ENCODE data around the gene CFAP157. TPM values are rescaled to one million over a fixed set of nuclear protein-coding genes. Genes with fewer than 3 reads are reported as not detected.

The CFAP157 gene
- polyA plus RNA-seq, 1 experiment, result not detected

- ChIA-PET POLR2A (no interaction called here), CTCF (interaction anchor here (0.7 to 2.4 kb wide), 3 partner anchors 17 to 290 kb away, joined by 3 to 12 read pairs (median 7); partner anchors contain the start of gene TOR2A)
- Histone ChIP-seq H3K4me3 (ENCODE audit: low read depth, low read length) (no peak overlapping the region), H3K27me3 (ENCODE audit: control insufficient read depth, insufficient read depth, low read length) (no peaks in the 10 kb centered on the region), H3K36me3 (ENCODE audit: control insufficient read depth, insufficient read depth, low read length) (peaks cover 10% of the 10 kb centered on the region)
- TF ChIP-seq CTCF (IDR thresholded peaks at IDR 0.05; ENCODE audit: insufficient read depth, low read depth, low read length), result 0 out of 2 replicates have a peak, but pooled peaks have one; percentile 6
- no peak for DNase-seq (ENCODE audit: low read depth)
Measured at GRCh38 chr9:127684576-127684975, 22.2 kb upstream of the CFAP157 start.

GRCh38 chr9:127686461-127687393 is 20.1 kb upstream of the CFAP157 start:
- ChIA-PET POLR2A (no interaction called here), CTCF (interaction anchor here (1.4 kb wide), 2 partner anchors 9 to 79 kb away, joined by 3 read pairs; no protein-coding TSS in a partner anchor)
- no peak for TF ChIP-seq CTCF (IDR thresholded peaks at IDR 0.05; ENCODE audit: insufficient read depth, low read depth, low read length)
- DNase-seq (ENCODE audit: low read depth), result no peak
- no peak overlapping the region for H3K4me3 ChIP-seq (ENCODE audit: low read depth, low read length)
- no peaks in the 10 kb centered on the region for H3K27me3 ChIP-seq (ENCODE audit: control insufficient read depth, insufficient read depth, low read length)
- peaks cover 9% of the 10 kb centered on the region for H3K36me3 ChIP-seq (ENCODE audit: control insufficient read depth, insufficient read depth, low read length)

GRCh38 chr9:127689329-127690000 is 17.3 kb upstream of the CFAP157 start:
- TF ChIP-seq CTCF (IDR thresholded peaks at IDR 0.05; ENCODE audit: insufficient read depth, low read depth, low read length), result no peak
- CTCF ChIA-PET, result no interaction called here
- peaks cover 6% of the 10 kb centered on the region; the same call in 1 of the 2 replicates for H3K36me3 ChIP-seq (ENCODE audit: control insufficient read depth, insufficient read depth, low read length)
- no peak for DNase-seq (ENCODE audit: low read depth)
- no peak overlapping the region for H3K4me3 ChIP-seq (ENCODE audit: low read depth, low read length)
- H3K27me3 ChIP-seq (ENCODE audit: control insufficient read depth, insufficient read depth, low read length), result no peaks in the 10 kb centered on the region
- POLR2A ChIA-PET, result no interaction called here

GRCh38 chr9:127690735-127691134 is 16.1 kb upstream of the CFAP157 start:
- ChIA-PET POLR2A (no interaction called here), CTCF (interaction anchor here (1.0 to 1.2 kb wide), 2 partner anchors 10 to 13 kb away, joined by 3 to 4 read pairs; no protein-coding TSS in a partner anchor)
- DNase-seq (ENCODE audit: low read depth), result no peak
- Histone ChIP-seq H3K36me3 (ENCODE audit: control insufficient read depth, insufficient read depth, low read length) (peaks cover 6% of the 10 kb centered on the region; the same call in 1 of the 2 replicates), H3K4me3 (ENCODE audit: low read depth, low read length) (no peak overlapping the region), H3K27me3 (ENCODE audit: control insufficient read depth, insufficient read depth, low read length) (no peaks in the 10 kb centered on the region)
- no peak for TF ChIP-seq CTCF (IDR thresholded peaks at IDR 0.05; ENCODE audit: insufficient read depth, low read depth, low read length)

GRCh38 chr9:127692071-127692470 is 14.7 kb upstream of the CFAP157 start:
- no peak for TF ChIP-seq CTCF (IDR thresholded peaks at IDR 0.05; ENCODE audit: insufficient read depth, low read depth, low read length)
- CTCF ChIA-PET, result interaction anchor here (1.2 to 1.8 kb wide), 2 partner anchors 11 to 12 kb away, joined by 3 to 6 read pairs; no protein-coding TSS in a partner anchor
- POLR2A ChIA-PET, result no interaction called here
- DNase-seq (ENCODE audit: low read depth), result no peak
- Histone ChIP-seq H3K27me3 (ENCODE audit: control insufficient read depth, insufficient read depth, low read length) (no peaks in the 10 kb centered on the region), H3K36me3 (ENCODE audit: control insufficient read depth, insufficient read depth, low read length) (peaks cover 6% of the 10 kb centered on the region; the same call in 1 of the 2 replicates), H3K4me3 (ENCODE audit: low read depth, low read length) (no peak overlapping the region)
